GM18511 (cell line): Measurements from ENCODE around the gene PTGDR2.

Experiments
- ATAC-seq: cut with Tn5 transposase; IDR thresholded peaks from one replicate; pipeline ENCODE4 v1.9.1; 2021; ENCODE audit warnings: mild to moderate bottlenecking, moderate library complexity; ENCODE audit not compliant: unreplicated experiment

The PTGDR2 gene

DNA sequence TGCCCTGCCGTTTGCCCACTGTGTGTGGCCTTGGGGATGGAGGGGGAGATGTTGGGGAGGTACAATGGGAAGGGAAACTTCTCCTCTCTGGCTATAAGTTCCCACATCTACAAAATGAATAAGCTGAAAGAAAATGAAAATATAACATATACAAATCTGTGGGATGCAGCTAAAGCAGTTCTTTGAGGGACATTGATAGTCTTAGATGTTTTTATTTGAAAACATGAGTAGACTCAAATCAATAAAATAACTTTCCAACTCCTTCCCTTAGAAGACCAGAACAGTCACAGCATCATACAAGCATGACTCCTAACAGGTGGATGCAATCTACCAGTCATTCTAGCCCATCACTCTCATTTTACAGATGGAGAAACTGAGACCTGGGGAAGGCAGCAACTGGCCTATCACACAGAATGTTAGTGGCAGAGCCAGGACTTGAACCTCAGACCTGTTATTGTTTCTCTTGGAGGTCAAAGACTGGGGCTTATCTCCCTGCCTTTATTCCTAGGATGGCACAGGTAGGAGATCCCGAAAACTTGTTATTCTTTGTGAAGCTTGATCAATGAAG, 39.1 kb downstream of the PTGDR2 start:
- no peak for ATAC-seq

DNA sequence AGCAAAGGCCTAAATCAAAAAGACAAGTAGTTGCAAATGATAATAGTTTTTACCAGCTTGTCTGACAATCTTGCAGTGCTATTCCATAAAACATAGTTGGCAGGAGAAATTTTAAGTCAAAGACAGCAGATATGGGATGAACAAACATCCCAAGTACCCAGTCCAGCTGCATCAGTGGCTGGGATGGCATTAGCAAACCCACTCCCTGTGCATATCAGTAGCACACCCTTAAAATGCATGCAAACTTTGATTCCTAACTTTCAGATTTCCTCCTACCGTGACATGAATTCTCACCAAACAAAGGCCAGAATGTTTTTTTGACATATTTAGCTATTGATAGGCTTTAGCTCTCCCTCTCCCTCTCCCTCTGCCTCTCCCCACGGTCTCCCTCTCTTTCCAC, 41.6 kb downstream of the PTGDR2 start:
- ATAC-seq, result no peak

- ATAC-seq, result no peak
Measured at GRCh38 chr11:60813324-60813723, 42.4 kb downstream of the PTGDR2 start.

GRCh38 chr11:60810569-60810968, 45.2 kb downstream of the PTGDR2 start:
- no peak for ATAC-seq

GRCh38 chr11:60810151-60810550, 45.6 kb downstream of the PTGDR2 start:
- no peak for ATAC-seq

DNA sequence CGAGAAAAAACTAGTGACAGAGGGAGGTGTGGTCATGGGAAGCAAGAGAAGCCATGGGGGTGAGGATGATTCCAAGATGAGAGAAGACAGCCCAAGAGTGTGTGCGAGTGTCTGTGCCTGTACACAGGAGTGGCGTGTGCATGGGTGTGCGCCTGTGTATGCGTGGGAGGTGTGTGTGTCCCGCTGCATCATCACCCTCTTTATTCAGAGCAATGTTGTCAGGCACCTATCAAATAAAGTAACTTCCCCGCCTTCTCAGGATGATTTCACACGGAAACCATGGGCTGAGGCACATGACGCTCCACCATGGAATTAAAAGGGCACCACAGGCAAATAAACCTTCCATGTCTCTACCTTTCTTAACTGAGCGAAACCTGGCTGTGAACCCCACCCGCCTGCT, 46.1 kb downstream of the PTGDR2 start:
- no peak for ATAC-seq

GRCh38 chr11:60809249-60809648, 46.5 kb downstream of the PTGDR2 start:
- no peak for ATAC-seq

DNA sequence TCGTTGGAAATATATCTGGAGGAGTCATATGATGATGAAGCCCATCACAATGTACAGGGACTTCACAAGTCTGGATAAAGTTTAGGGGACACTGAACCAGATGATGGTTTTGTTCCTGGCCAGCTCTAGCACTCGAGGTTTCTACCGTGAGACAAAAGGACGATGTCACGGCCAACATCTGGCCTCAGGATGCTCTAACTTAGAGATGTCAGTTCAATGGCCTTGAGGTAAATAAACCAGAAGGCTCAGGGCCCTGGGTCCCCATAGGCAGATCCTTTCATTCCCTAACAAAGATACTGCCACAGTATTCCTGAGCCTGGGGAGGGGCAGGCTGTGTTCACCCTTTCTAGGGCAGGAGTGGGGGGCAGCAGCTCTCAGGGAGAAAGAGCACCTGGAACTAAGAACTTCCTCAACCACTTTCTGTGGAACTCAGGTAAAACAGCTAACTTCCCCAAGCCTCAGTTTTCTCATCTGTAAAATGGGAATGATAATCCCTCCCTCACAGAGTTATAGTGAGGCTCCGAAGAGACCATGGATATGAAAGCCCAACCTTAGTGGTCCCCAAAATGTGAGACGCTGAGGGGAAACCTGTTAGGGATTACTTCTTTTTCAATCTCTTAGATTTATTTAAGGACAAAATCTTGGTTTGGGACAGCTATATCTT, 52.3 kb downstream of the PTGDR2 start:
- ATAC-seq, result no peak

- ATAC-seq, result no peak
Measured at GRCh38 chr11:60801194-60801593, 54.6 kb downstream of the PTGDR2 start.
